GM10266 (cell line): ENCODE data around the gene ATP2B3.

Experiments used
- DNase-seq: peaks from one replicate; pipeline ENCODE4 v3.0.0; 2012; ENCODE audit errors: extremely low spot score
- TF ChIP-seq, protein P1 (sequence below): IDR thresholded peaks from 2 replicates; pipeline ENCODE4 v1.5.1; 2012; ENCODE audit warnings: mild to moderate bottlenecking, low read depth; ENCODE audit not compliant: control insufficient read depth, insufficient read depth; ENCODE audit errors: missing control alignments

ATP2B3 gene

DNA sequence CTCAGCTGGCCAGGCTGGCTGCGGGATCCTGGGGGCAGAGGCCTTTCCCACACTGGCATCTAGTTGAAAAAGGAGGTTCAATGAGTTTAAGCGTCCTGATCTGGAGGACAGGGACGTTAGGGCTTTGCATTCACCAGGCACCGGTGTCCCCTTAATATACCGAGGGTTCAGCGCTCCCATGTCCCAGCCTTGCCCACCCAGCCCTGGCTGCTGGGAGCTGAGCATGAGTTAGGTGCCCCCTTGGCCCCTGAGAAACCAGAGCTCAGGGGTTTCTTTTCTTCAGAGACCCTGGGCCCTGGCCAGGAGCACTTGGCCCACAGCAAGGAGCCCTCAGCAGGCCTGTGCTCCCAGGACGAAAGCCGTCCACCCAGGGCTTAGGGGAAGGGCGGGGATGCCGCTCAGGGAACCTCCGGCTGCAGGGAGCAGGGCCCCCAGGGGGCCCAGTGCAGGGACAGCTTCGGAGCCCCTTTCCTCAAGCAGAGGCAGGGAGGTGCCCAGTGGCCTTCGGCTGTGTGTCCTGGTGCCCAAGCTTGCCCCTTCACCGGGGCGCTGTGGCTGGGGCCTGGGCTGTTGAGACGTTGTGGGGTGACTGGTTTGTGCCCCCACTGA is 108.7 kb downstream of the ATP2B3 start:
- DNase-seq: no peak
- TF ChIP-seq, protein P1, sequence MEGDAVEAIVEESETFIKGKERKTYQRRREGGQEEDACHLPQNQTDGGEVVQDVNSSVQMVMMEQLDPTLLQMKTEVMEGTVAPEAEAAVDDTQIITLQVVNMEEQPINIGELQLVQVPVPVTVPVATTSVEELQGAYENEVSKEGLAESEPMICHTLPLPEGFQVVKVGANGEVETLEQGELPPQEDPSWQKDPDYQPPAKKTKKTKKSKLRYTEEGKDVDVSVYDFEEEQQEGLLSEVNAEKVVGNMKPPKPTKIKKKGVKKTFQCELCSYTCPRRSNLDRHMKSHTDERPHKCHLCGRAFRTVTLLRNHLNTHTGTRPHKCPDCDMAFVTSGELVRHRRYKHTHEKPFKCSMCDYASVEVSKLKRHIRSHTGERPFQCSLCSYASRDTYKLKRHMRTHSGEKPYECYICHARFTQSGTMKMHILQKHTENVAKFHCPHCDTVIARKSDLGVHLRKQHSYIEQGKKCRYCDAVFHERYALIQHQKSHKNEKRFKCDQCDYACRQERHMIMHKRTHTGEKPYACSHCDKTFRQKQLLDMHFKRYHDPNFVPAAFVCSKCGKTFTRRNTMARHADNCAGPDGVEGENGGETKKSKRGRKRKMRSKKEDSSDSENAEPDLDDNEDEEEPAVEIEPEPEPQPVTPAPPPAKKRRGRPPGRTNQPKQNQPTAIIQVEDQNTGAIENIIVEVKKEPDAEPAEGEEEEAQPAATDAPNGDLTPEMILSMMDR: no peak

DNA sequence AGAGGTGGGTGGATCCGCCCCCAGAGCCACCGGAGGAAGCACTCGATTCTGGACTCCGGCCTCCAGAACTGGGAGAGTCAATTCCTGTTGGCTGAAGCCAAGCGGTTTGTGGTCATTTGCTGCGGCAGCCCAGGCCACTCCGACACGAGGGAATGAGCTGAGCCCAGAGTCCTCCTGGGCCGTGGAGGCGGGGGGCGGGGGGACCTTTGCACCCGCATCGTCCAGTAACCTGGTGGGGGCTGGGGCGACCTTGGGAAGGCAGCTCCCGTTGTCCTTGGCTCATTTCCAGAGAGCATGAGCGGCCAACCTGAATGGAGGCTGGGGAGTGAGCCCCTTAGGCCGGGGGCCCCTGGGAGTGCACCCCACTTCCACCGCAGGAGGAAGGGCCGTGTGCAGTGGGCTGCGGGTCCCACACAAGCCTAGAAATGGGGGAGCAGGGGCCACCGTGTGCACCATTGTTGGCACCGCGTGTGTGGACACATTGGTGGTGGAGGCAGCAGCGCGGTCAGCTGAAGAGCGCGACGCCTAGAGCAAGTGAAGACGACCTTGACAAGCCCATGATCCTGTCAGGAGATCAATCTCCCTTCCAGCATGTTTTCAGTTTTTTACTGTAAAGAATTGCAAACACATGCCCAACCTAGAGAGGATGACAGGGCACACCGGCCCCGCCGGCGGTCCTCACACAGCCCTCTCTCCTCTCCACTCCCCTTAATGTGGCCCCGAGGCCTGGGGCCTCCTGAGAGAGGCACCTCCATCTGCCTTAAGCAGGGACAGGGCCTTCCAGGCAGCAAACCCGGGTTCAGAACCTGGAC is 109.6 kb downstream of the ATP2B3 start:
- TF ChIP-seq, protein P1: no peak
- DNase-seq: no peak

DNA sequence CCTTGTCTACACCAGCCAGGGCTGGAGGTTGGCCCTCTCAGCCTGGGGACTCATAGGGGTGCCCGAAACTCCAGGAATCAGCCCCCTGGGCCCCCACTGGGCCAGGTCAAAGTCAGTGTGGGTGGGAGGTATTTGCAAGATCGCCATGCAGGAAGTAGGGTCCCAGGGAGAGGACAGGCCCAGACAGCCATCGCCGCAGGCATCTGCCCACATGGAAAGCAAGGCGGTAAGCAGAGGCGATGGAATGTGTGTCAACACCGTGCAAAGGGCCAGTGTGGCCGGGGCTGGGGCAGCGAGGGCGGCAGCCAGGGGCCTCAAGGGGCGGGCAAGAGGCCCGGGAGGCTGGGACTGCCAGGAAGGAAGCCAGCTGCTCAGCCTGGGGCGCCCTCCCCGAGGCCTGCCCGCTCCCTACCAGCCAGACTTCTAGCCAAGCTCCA is 110.3 kb downstream of the ATP2B3 start:
- TF ChIP-seq, protein P1: no peak
- no peak for DNase-seq

DNA sequence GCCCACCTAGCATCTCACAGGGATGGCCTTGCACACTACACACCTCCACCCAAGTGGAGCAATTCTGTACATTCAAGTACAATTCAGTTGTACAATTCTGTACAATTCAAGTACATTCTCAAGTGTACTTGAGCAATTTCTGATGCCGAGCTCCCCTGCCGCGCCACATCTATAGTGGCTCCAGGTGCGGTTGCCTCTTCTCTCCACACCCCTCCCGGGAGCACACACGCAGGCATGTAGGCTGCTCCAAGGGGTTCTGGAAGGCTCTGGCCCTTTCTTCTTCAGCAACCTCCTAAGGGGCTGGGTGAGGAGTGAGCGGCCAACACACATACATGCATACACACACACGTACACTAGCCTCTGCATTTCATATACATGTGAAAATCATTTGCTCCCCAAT is 110.7 kb downstream of the ATP2B3 start:
- DNase-seq: no peak
- TF ChIP-seq, protein P1: no peak

DNA sequence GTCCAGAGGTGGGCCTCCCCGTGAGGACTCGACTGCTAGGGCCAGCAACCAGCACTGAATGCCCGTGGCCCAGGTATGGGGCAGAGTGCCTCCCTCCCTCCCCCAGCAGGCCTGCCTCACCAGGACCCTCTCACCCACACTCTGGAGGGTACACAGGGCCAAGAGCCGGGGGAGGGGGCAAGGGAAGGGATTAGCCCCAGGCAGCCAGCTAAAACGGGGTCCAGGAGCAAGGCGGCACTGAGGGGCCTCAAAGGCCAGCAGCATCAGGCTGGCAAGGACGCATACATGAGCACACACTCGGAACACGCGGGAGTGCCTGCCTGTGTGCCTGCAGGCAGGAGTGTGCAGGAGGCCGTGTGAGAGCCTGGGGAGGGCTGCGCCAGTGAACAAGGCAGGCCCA is 111.2 kb downstream of the ATP2B3 start:
- no peak for DNase-seq
- TF ChIP-seq, protein P1: no peak

DNA sequence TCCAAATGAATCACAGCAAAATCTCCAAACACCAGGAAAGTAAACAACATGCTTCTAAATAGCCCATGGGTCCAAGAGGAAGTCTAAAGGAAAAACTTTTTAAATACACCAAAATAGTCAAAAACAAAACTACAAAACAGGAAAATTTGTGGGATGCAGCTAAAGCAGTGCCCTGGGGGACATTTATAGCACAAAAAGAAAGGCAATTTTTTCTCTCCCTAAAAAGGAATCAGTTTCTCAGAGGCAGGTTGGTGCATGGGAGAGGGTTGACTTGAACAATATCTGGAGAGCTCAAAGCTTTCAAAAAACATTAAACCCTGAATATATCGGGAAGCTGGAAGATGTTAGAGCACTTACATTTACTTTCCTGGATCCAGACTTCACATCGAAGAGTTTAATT is 113.9 kb downstream of the ATP2B3 start:
- TF ChIP-seq, protein P1: no peak

More for the DNA sequence above, 113.9 kb downstream of the ATP2B3 start:
- no peak for DNase-seq
